Rectal smooth muscle tissue (tissue), 1 donor: ENCODE results near the gene GPR55.

Experiments used
- H3K27ac ChIP-seq: one replicate; pipeline ENCODE4 v1.7.0; 2013; ENCODE audit warnings: low read depth, low read length, inconsistent platforms
- H3K27me3 ChIP-seq: one replicate; pipeline ENCODE4 v1.7.0; 2013; ENCODE audit warnings: low read length; ENCODE audit not compliant: control insufficient read depth, insufficient read depth
- H3K36me3 ChIP-seq: one replicate; pipeline ENCODE4 v1.7.0; 2013; ENCODE audit warnings: low read length; ENCODE audit not compliant: control insufficient read depth, insufficient read depth
- H3K4me1 ChIP-seq: one replicate; pipeline ENCODE4 v1.7.0; 2013; ENCODE audit warnings: low read length; ENCODE audit not compliant: control insufficient read depth, insufficient read depth
- H3K4me3 ChIP-seq: one replicate; pipeline ENCODE4 v1.7.0; 2013; ENCODE audit warnings: low read length
- H3K9ac ChIP-seq: one replicate; pipeline ENCODE4 v1.7.0; 2013; ENCODE audit warnings: low read length

The GPR55 gene

DNA sequence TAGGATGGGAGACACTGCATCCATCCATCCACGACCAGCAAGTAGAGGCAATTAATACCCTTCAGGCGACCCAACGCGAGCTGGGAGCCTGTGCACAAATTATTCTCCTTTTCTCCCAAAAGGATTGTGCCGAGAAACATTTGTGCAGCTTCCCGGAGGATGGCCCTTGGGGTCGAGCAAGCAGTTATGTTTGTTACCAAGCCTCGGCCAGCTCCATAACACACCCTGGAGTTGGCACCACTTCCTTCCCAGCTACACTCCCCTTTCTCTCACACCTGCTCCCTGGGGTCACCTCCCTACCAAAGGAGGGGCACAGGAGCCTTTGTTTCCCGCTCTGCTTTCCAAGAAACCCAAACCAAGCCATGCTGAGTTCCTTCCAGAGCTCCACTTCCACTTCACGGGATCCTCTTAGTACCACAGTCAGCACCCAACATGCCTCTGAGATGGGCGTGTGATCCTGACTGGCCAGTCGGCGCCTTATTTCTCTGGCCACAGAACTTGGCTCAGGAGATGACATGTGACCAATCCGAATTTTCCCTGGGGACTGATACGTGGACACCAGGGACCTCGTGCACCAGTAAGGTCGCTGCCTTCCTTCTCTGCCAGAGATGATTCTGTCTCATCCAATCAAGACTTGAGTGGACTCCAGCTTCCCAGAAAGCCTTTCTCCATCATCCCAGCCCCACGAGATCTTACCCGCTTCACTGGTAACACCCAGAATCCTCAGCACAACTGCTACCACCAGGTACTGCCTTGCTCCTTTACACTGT, 28.5 kb downstream of the GPR55 start:
- Histone ChIP-seq H3K27me3 (no peaks in the 10 kb centered on the region), H3K9ac (no peak overlapping the region), H3K36me3 (no peaks in the 10 kb centered on the region), H3K27ac (no peak overlapping the region), H3K4me1 (no peaks in the 10 kb centered on the region), H3K4me3 (no peak overlapping the region)

DNA sequence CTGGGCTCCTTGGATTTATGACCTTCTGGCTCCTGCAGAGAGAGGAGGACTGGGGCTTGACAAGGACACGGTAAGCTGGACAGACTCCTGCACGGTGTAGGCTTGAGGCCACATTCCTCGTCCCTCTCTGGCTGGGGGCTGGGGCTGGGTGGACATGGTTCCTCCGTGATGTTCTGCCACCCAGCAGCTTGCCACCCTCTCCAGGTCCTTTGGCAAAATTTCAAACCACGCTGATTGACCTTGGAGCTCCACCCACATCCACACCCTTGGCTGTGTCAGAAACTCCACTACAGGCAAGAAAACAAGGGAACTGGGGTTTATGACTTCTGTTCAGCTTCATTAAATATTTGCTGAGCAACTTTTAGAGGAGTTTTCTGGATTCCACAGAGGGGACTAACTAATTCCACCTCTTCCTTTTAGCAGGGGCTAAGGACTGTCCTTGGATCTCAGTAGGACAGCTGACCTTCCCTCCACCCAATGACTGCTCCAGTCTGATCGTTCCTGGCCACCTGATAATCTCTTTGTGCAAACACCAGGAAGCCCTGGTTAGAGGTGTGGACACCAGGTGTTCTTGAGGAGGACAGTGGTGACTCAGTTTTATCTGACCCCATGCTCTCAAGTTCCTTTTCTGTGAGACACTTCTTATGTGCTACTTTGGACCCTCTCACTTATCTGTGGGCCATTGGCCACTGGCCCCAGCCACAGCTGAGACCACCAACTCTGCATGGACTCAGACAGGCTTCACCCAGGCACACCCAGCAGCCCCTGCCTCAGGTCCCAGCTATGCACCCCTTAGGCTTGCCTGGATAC, 29.3 kb downstream of the GPR55 start:
- Histone ChIP-seq H3K36me3 (no peaks in the 10 kb centered on the region), H3K4me1 (no peaks in the 10 kb centered on the region), H3K27ac (no peak overlapping the region)

DNA sequence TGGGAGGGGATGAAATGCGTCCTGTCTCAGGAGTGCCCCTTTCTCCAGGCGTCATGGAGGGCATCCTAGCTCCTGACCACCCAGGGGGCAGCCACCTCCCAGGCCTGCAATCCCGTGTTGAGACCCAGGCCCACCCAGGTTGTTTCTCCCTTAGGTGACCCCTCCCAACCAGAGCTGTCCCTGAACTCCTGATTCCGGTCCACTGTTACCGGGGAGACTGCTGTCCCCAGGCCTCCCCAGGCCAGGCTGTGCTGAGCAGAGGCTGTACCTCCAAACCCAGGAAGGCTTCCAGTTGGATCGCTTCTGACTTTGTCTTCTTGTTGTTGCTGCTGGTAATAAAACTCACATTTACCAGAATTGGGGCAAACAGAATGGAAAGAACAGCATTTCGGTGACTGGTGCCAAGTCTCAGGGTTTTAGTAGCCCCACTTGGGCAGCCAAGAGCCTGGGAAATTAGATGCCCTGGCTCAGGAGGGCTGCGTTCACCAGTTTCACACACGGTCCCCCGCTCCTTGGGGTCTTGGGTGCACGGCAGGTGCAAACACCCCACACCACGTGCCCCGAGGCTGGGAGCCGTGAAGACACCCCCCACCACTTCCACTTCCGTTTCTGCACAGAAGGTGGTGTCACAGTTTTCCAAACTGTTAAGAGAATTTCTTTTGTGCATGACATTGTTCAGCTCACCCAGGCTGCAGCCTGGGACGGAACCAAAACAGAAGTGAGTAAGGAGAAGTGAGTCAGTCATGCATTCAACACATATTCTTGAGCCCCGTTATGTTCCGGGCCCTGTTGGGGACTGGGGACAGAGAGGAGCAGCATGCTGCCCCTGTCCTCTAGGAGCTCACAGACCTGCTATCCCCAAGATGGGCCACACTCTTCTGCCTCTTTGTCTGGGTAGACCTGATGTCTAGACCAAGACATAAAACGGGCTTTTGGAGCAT, 30.9 kb downstream of the GPR55 start:
- Histone ChIP-seq H3K27ac (no peak overlapping the region), H3K4me1 (no peaks in the 10 kb centered on the region)

More for the DNA sequence above, 29.3 kb downstream of the GPR55 start:
- Histone ChIP-seq H3K9ac (no peak overlapping the region), H3K4me3 (no peak overlapping the region), H3K27me3 (no peaks in the 10 kb centered on the region)

DNA sequence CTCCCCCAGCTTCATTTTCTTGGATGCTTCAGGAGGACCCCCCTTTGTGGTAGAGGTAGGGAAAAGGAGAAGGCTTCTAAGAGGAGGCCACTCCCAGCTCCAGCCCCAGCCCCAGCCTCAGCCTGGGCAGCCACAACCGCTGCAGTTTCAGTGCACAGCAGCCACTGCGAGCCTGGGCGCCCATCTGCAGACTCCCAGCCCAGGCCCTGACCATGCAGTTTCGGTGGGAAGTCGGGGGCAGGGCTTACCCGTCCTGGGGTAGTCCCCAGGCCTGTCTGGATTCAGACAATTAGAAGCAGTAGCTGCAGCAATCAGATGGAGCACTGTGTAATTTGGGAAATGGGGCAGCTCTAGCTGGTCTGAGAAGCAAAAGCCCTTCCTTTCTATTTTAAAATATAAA, 31.7 kb downstream of the GPR55 start:
- Histone ChIP-seq H3K9ac (no peak overlapping the region), H3K4me1 (no peaks in the 10 kb centered on the region), H3K27ac (no peak overlapping the region), H3K27me3 (no peaks in the 10 kb centered on the region), H3K4me3 (no peak overlapping the region), H3K36me3 (no peaks in the 10 kb centered on the region)

More for the DNA sequence above, 30.9 kb downstream of the GPR55 start:
- H3K27me3 ChIP-seq: no peaks in the 10 kb centered on the region
- H3K36me3 ChIP-seq: no peaks in the 10 kb centered on the region
- no peak overlapping the region for H3K9ac ChIP-seq
- H3K4me3 ChIP-seq: no peak overlapping the region

DNA sequence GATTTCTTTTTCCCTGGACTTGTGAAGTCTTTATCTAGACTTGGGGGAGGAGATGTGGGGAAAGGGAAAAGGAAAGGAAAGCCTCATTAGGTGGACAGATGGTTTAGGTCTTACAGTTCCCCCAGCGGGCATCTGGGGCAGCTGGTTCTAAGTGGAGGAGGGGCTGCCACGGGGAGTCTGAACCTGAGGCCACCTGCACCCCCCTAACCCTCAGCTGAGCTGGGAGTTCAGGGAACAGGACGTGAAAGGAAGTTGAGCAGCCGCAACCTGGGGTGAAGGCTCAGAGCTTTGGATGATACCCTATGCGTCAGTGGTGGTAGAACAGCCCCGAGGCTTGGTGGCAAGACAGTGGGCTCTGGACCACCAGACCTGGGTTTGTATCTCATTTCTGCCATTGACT, 33.5 kb downstream of the GPR55 start:
- Histone ChIP-seq H3K4me3 (no peak overlapping the region), H3K9ac (no peak overlapping the region), H3K27ac (no peak overlapping the region), H3K36me3 (no peaks in the 10 kb centered on the region), H3K27me3 (no peaks in the 10 kb centered on the region), H3K4me1 (no peaks in the 10 kb centered on the region)

DNA sequence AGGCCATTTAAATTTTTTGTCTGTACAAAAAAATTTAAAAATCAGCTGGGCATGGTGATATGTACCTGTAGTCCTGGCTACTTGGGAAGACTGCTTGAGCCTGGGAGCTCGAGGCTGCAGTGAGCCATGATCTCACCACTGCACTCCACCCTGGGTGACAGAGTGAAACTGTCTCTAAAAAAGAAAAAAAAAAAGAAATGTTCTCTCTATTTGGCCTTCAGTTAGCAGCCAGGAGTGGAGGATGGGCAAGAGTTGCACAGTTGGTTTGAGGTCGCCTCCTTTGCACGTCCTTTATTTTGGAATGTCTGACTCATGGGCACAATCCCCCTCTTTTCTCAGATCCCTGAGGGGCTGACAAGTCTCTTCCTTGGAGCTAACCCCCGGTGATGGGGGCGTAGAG, 34.0 kb downstream of the GPR55 start:
- H3K27ac ChIP-seq: no peak overlapping the region
- no peaks in the 10 kb centered on the region for H3K4me1 ChIP-seq
- H3K4me3 ChIP-seq: no peak overlapping the region
- no peak overlapping the region for H3K9ac ChIP-seq
- H3K27me3 ChIP-seq: no peaks in the 10 kb centered on the region
- no peaks in the 10 kb centered on the region for H3K36me3 ChIP-seq

DNA sequence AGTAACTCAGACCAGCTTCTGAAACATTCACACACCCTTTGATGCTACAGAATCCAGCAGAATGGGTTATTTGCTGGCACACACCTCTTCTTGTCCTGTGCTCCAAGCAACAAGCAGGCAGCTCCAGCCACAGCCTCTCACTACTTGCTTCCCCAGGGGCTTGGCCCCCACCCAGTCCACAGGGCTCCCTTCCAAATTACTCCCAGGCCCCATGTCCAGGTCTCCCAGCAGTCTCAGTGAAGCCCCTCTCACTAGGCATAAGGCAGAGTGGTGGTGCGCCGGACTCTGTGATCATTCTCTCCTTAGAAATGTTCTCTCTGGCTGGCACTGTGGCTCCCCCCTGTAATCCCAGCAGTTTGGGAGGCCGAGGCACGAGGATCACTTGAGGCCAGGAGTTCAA, 34.4 kb downstream of the GPR55 start:
- Histone ChIP-seq H3K4me1 (no peaks in the 10 kb centered on the region), H3K4me3 (no peak overlapping the region), H3K27me3 (no peaks in the 10 kb centered on the region), H3K36me3 (no peaks in the 10 kb centered on the region), H3K9ac (no peak overlapping the region), H3K27ac (no peak overlapping the region)

DNA sequence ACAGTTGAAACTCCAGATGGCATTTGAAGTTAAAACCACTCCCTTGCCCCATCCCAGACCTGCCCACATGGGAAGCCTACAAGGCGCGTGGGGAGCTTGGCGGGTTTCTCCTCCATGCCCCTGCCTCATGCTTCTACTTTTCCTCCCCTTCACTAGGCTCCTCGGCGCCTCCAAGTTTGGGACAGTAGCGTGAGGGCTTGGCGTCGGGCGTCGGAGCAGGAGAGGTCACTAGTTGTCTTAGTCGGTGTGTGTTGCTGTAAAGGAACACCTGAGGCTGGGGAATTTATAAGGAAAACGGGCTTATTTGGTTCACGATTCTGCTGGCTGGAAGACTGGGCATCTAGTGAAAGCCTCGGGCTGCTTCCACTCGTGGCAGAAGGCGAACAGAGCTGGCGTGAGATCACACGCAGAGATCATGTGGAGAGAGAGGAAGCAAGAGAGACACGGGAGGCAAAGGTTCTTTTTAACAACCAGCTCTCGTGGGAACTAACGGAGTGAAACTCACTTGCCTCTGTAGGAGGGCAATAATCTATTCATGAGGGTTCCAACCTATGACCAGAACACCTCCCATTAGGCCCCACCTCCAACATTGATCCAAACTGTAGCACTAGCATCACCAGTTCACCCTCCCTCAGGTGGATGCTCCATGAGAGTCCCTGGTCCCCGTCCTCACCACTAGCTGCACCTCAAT, 35.0 kb downstream of the GPR55 start:
- H3K36me3 ChIP-seq: no peaks in the 10 kb centered on the region
- no peak overlapping the region for H3K9ac ChIP-seq
- H3K4me3 ChIP-seq: no peak overlapping the region
- H3K4me1 ChIP-seq: no peaks in the 10 kb centered on the region
- H3K27me3 ChIP-seq: no peaks in the 10 kb centered on the region
- no peak overlapping the region for H3K27ac ChIP-seq

DNA sequence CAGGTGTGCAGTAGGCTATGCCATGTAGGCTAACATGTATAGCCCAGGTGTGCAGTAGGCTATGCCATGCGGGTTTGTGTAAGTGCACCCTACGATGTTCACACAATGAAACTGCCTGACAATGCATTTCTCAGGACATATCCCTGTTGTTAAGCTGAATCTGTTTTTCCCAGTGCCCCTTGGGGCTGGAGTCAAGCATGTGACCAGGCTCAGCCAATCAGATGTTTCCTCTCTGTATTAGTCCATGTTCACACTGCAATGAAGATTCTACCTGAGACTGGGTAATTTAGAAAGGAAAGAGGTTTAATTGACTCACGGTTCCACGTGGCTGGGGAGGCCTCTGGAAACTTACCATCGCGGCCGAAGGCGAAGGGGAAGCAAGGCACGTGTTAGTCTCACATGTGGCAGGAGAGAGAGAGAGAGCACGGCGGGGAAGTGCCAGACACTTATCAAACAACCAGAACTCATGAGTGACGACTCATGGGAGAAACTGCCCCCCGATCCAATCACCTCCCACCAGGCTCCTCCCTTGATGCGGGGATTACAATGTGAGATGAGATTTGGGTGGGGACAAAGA, 36.1 kb downstream of the GPR55 start:
- Histone ChIP-seq H3K27ac (no peak overlapping the region), H3K4me3 (no peak overlapping the region), H3K9ac (no peak overlapping the region), H3K4me1 (no peaks in the 10 kb centered on the region), H3K36me3 (no peaks in the 10 kb centered on the region), H3K27me3 (no peaks in the 10 kb centered on the region)

DNA sequence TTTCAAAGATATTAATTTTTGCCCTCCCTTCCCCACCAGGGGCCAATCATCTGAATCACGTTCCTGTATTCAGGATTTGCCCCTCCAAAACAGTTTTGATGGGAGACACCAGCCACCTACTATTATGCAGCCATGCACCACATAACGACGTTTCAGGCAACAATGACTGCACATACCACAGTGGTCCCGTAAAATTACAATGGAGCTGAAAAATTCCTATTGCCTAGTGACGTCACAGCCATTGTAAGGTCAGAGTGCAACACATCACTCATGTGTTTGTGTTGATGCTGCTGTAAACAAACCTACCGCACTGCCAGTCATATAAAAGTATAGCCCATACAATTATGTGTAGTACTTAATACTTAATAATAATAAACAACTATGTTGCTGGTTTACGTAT, 37.7 kb downstream of the GPR55 start:
- H3K27ac ChIP-seq: no peak overlapping the region
- H3K4me3 ChIP-seq: no peak overlapping the region
- H3K36me3 ChIP-seq: no peaks in the 10 kb centered on the region
- no peaks in the 10 kb centered on the region for H3K27me3 ChIP-seq
- no peak overlapping the region for H3K9ac ChIP-seq
- H3K4me1 ChIP-seq: no peaks in the 10 kb centered on the region

DNA sequence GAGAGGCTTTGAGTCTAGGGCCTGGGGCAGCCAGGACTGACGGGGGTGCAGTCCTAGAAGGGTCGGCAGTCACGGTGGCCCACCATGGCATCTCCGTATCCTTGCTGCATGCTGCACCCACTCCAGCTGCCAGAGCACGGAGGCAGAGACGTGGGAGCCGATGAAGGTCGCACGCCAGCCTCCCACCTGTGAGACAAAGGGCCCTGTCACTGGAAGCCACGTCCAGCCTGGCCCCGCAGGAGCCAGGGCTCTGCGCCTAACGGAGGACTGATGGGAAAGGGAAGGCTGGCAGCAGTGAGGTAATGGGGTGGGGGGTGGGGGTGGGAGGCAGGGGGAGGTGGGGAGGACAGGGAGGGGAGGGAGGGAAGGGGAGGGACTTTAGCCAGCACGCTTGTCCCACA, 38.4 kb downstream of the GPR55 start:
- no peaks in the 10 kb centered on the region for H3K27me3 ChIP-seq
- H3K27ac ChIP-seq: no peak overlapping the region
- H3K4me1 ChIP-seq: no peaks in the 10 kb centered on the region
- H3K36me3 ChIP-seq: no peaks in the 10 kb centered on the region
- no peak overlapping the region for H3K9ac ChIP-seq
- no peak overlapping the region for H3K4me3 ChIP-seq
